Measurements from ENCODE around the gene SEC14L5.
"Not testable (repeated sequence)": the region's sequence is repeated elsewhere in the genome, so short reads cannot be mapped to it uniquely, and the experiment has no call there.

Gene SEC14L5

GRCh38 chr16:5036228-5037156 lies 78.4 kb downstream of the SEC14L5 start:
- no peak for DNase-seq (ENCODE audit: low read depth in 2 of 2)

- no peak for DNase-seq (ENCODE audit: low read depth in 2 of 2)
These were observed 82.3 kb downstream of the SEC14L5 start for GRCh38 chr16:5040451-5040850.

- DNase-seq (ENCODE audit: low read depth in 2 of 2) = no peak
These were observed 83.5 kb downstream of the SEC14L5 start for GRCh38 chr16:5041600-5042133.

- DNase-seq (ENCODE audit: low read depth in 2 of 2) = no peak
These were observed 84.5 kb downstream of the SEC14L5 start for GRCh38 chr16:5042574-5043171.

- DNase-seq (ENCODE audit: low read depth in 2 of 2) = no peak
These were observed 85.9 kb downstream of the SEC14L5 start for GRCh38 chr16:5044011-5044540.

- DNase-seq (ENCODE audit: low read depth in 2 of 2) = not testable (repeated sequence)
These were observed 86.5 kb downstream of the SEC14L5 start for GRCh38 chr16:5044581-5044980.

GRCh38 chr16:5045499-5046115 lies 87.5 kb downstream of the SEC14L5 start:
- no peak for DNase-seq (ENCODE audit: low read depth in 2 of 2)

- no peak for DNase-seq (ENCODE audit: low read depth in 2 of 2)
These were observed 88.8 kb downstream of the SEC14L5 start for GRCh38 chr16:5046914-5047313.

- no peak for DNase-seq (ENCODE audit: low read depth in 2 of 2)
These were observed 97.0 kb downstream of the SEC14L5 start for GRCh38 chr16:5054876-5055865.

GRCh38 chr16:5056352-5056751 lies 98.2 kb downstream of the SEC14L5 start:
- DNase-seq (ENCODE audit: low read depth in 2 of 2) = peak; percentile 33 to 49

GRCh38 chr16:5058476-5058875 lies 100.3 kb downstream of the SEC14L5 start:
- DNase-seq (ENCODE audit: low read depth in 2 of 2) = no peak

GRCh38 chr16:5059386-5060072 lies 101.4 kb downstream of the SEC14L5 start:
- DNase-seq (ENCODE audit: low read depth in 2 of 2) = no peak

GRCh38 chr16:5060073-5060641 lies 102.0 kb downstream of the SEC14L5 start:
- no peak for DNase-seq (ENCODE audit: low read depth in 2 of 2)

GRCh38 chr16:5062051-5062450 lies 103.9 kb downstream of the SEC14L5 start:
- DNase-seq (ENCODE audit: low read depth in 2 of 2) = no peak

- no peak for DNase-seq (ENCODE audit: low read depth in 2 of 2)
These were observed 104.9 kb downstream of the SEC14L5 start for GRCh38 chr16:5062790-5063765.

- no peak for DNase-seq (ENCODE audit: low read depth in 2 of 2)
These were observed 106.8 kb downstream of the SEC14L5 start for GRCh38 chr16:5064915-5065314.

GRCh38 chr16:5065326-5065725 lies 107.2 kb downstream of the SEC14L5 start:
- no peak for DNase-seq (ENCODE audit: low read depth in 2 of 2)

- no peak for DNase-seq (ENCODE audit: low read depth in 2 of 2)
These were observed 107.7 kb downstream of the SEC14L5 start, which contains the start of gene C16orf89 for GRCh38 chr16:5065813-5066212. TSS of gene C16orf89 (minus strand) at chr16:5065956. CDS start at chr16:5065908, 48 bp downstream.

- DNase-seq (ENCODE audit: low read depth in 2 of 2) = no peak
These were observed 108.4 kb downstream of the SEC14L5 start for GRCh38 chr16:5066511-5066910.

Measured in stimulated activated CD8-positive, alpha-beta memory T cell treated with anti-CD3 and anti-CD28 coated beads, Interleukin-15, amount 100 ng/mL, for 48 hours (primary cell).